IPS DF 19.7 (cell line): ENCODE data around the gene PCDHA7.
"Not testable (repeated sequence)": the region's sequence is repeated elsewhere in the genome, so short reads cannot be mapped to it uniquely, and the experiment has no call there.

Source experiments
- DNase-seq: peaks from one replicate; pipeline ENCODE4 v3.0.0-alpha.2; 2013; ENCODE audit warnings: low read depth, low spot score

Gene PCDHA7

GRCh38 chr5:140821375-140822280 is 12.4 kb upstream of the PCDHA7 start, which contains the start of gene PCDHA5:
Gene PCDHA5, plus strand, starts transcription at chr5:140821613.
- DNase-seq = no peak

GRCh38 chr5:140822281-140822629 is 11.8 kb upstream of the PCDHA7 start:
- DNase-seq = no peak

GRCh38 chr5:140822969-140823368 is 11.1 kb upstream of the PCDHA7 start:
- DNase-seq = not testable (repeated sequence)

- no peak for DNase-seq
Measured at GRCh38 chr5:140823475-140823874, 10.6 kb upstream of the PCDHA7 start.

- DNase-seq = no peak
Measured at GRCh38 chr5:140827704-140828361, 6.2 kb upstream of the PCDHA7 start, which contains the start of gene PCDHA6. Gene PCDHA6, plus strand, starts transcription at chr5:140827960. Its CDS starts 132 bp downstream, at chr5:140828092.

GRCh38 chr5:140828362-140828737 is 5.7 kb upstream of the PCDHA7 start:
- DNase-seq = peak; percentile 23

- DNase-seq = not testable (repeated sequence)
Measured at GRCh38 chr5:140829511-140830501, 4.3 kb upstream of the PCDHA7 start.

- DNase-seq = not testable (repeated sequence)
Measured at GRCh38 chr5:140834439-140835008, 455 bp downstream of the PCDHA7 start.

GRCh38 chr5:140835622-140836510 is 1.8 kb downstream of the PCDHA7 start:
- DNase-seq = no peak

- no peak for DNase-seq
Measured at GRCh38 chr5:140840978-140841962, 7.2 kb downstream of the PCDHA7 start, which contains the start of gene PCDHA8. Gene PCDHA8, plus strand, starts transcription at chr5:140841187. Its CDS starts 135 bp downstream, at chr5:140841322.

- no peak for DNase-seq
Measured at GRCh38 chr5:140842798-140843733, 9.0 kb downstream of the PCDHA7 start.

GRCh38 chr5:140848139-140849102 is 14.4 kb downstream of the PCDHA7 start, which contains the start of gene PCDHA9:
Gene PCDHA9, plus strand, starts transcription at chr5:140848382. Its CDS starts 114 bp downstream, at chr5:140848496.
- not testable (repeated sequence) for DNase-seq

- not testable (repeated sequence) for DNase-seq
Measured at GRCh38 chr5:140849831-140850634, 16.0 kb downstream of the PCDHA7 start.

- DNase-seq = no peak
Measured at GRCh38 chr5:140855772-140856674, 22.0 kb downstream of the PCDHA7 start, which contains the start of gene PCDHA10. Gene PCDHA10, plus strand, starts transcription at chr5:140855897. Its CDS starts 152 bp downstream, at chr5:140856049.
